Endometrium (tissue), 2 donors: ENCODE data around the gene CAMK2G.
"Not testable (repeated sequence)": the region's sequence is repeated elsewhere in the genome, so short reads cannot be mapped to it uniquely, and the experiment has no call there.

Experiments used
- FAIRE-seq: peaks from 2 replicates; lab custom pipeline; 2012; peaks lifted over from hg19 to GRCh38; lab: Jason Lieb, UNC
- donor health status: control.
- donor health status: control.

The CAMK2G gene

GRCh38 chr10:73902351-73902750, 28.0 kb upstream of the CAMK2G start:
- FAIRE-seq, result no peak

GRCh38 chr10:73901261-73901660, 26.9 kb upstream of the CAMK2G start:
- no peak for FAIRE-seq

GRCh38 chr10:73900064-73900463, 25.7 kb upstream of the CAMK2G start:
- no peak for FAIRE-seq

- no peak for FAIRE-seq
Observed at GRCh38 chr10:73899423-73899822, 25.1 kb upstream of the CAMK2G start.

GRCh38 chr10:73898730-73899410, 24.5 kb upstream of the CAMK2G start:
- FAIRE-seq, result no peak

- FAIRE-seq, result no peak
Observed at GRCh38 chr10:73897693-73898092, 23.3 kb upstream of the CAMK2G start.

- FAIRE-seq, result not testable (repeated sequence)
Observed at GRCh38 chr10:73895381-73895780, 21.0 kb upstream of the CAMK2G start.

GRCh38 chr10:73894245-73894971, 20.1 kb upstream of the CAMK2G start:
- FAIRE-seq, result no peak

- FAIRE-seq, result no peak
Observed at GRCh38 chr10:73893426-73893825, 19.1 kb upstream of the CAMK2G start.

- no peak for FAIRE-seq
Observed at GRCh38 chr10:73892310-73893030, 18.1 kb upstream of the CAMK2G start.

- FAIRE-seq, result no peak
Observed at GRCh38 chr10:73891540-73891939, 17.2 kb upstream of the CAMK2G start.

- not testable (repeated sequence) for FAIRE-seq
Observed at GRCh38 chr10:73890830-73891229, 16.5 kb upstream of the CAMK2G start.

- no peak for FAIRE-seq
Observed at GRCh38 chr10:73890261-73890660, 15.9 kb upstream of the CAMK2G start.

GRCh38 chr10:73889416-73889815, 15.1 kb upstream of the CAMK2G start:
- not testable (repeated sequence) for FAIRE-seq

- FAIRE-seq, result no peak
Observed at GRCh38 chr10:73889014-73889413, 14.7 kb upstream of the CAMK2G start.

- no peak for FAIRE-seq
Observed at GRCh38 chr10:73888514-73888913, 14.2 kb upstream of the CAMK2G start.

GRCh38 chr10:73887294-73888039, 13.1 kb upstream of the CAMK2G start:
- no peak for FAIRE-seq

- FAIRE-seq, result no peak
Observed at GRCh38 chr10:73886661-73887293, 12.4 kb upstream of the CAMK2G start.

- FAIRE-seq, result no peak
Observed at GRCh38 chr10:73886085-73886529, 11.8 kb upstream of the CAMK2G start.

- FAIRE-seq, result no peak
Observed at GRCh38 chr10:73884017-73884416, 9.7 kb upstream of the CAMK2G start.

- no peak for FAIRE-seq
Observed at GRCh38 chr10:73881221-73881919, 7.0 kb upstream of the CAMK2G start.
